ENCODE data around the gene PRDX2.

GRCh38 chr19:12769689-12770088 lies 31.9 kb downstream of the PRDX2 start:
- TF ChIP-seq GATA3 (IDR thresholded peaks at IDR 0.05; ENCODE audit: low read depth, low read length) (no peak), GATA2 (IDR thresholded peaks at IDR 0.05; ENCODE audit: low read depth, low read length) (no peak)

Data from SH-SY5Y (cell line).